NCI-H1436 treated with DMSO at 0.1 percent for 48 hours (cell line): ENCODE measurements around the gene THBS3.

Source experiments
- DNase-seq: peaks from one replicate; lab custom pipeline; 2025; lab: John Stamatoyannopoulos, UW

THBS3 gene

GRCh38 chr1:155187456-155187891 is 20.2 kb downstream of the THBS3 start:
- no peak for DNase-seq

- no peak for DNase-seq
Measured at GRCh38 chr1:155186794-155187455, 20.8 kb downstream of the THBS3 start.

GRCh38 chr1:155186067-155186793 is 21.5 kb downstream of the THBS3 start:
- DNase-seq = no peak

GRCh38 chr1:155185783-155186066 is 22.0 kb downstream of the THBS3 start:
- DNase-seq = no peak

GRCh38 chr1:155184835-155185782 is 22.6 kb downstream of the THBS3 start:
- no peak for DNase-seq

- no peak for DNase-seq
Measured at GRCh38 chr1:155184351-155184811, 23.3 kb downstream of the THBS3 start.

GRCh38 chr1:155183775-155184221 is 23.9 kb downstream of the THBS3 start:
- no peak for DNase-seq

- no peak for DNase-seq
Measured at GRCh38 chr1:155182052-155182550, 25.6 kb downstream of the THBS3 start.

GRCh38 chr1:155181371-155182051 is 26.2 kb downstream of the THBS3 start:
- no peak for DNase-seq

- no peak for DNase-seq
Measured at GRCh38 chr1:155179112-155180031, 28.3 kb downstream of the THBS3 start.

GRCh38 chr1:155178441-155179111 is 29.1 kb downstream of the THBS3 start:
- no peak for DNase-seq

GRCh38 chr1:155177918-155178281 is 29.8 kb downstream of the THBS3 start:
- DNase-seq = no peak

- no peak for DNase-seq
Measured at GRCh38 chr1:155177192-155177917, 30.3 kb downstream of the THBS3 start.

- peak; percentile 28 for DNase-seq
Measured at GRCh38 chr1:155176544-155177071, 31.1 kb downstream of the THBS3 start.

- DNase-seq = no peak
Measured at GRCh38 chr1:155175927-155176371, 31.7 kb downstream of the THBS3 start.

GRCh38 chr1:155175281-155175926 is 32.3 kb downstream of the THBS3 start:
- DNase-seq = no peak

GRCh38 chr1:155174324-155175280 is 33.1 kb downstream of the THBS3 start:
- no peak for DNase-seq
